ENCODE results near the gene KAZN.

The KAZN gene

GRCh38 chr1:14567056-14567455, 31.4 kb upstream of the KAZN start:
- Histone ChIP-seq H3K23ac (ENCODE audit: low read length in 2 of 2) (no peak overlapping the region), H2BK12ac (ENCODE audit: low read length in 2 of 2) (no peak overlapping the region), H4K91ac (ENCODE audit: low read length) (no peak overlapping the region), H3K27me3 (ENCODE audit: control insufficient read depth in 1 of 2, insufficient read depth in 1 of 2, low read length in 2 of 2) (no peaks in the 10 kb centered on the region), H3K27ac (ENCODE audit: low read length, poor library complexity, severe bottlenecking) (no peak overlapping the region), H3K18ac (ENCODE audit: low read depth in 1 of 2, low read length in 2 of 2) (no peak overlapping the region), H3K4me1 (ENCODE audit: control insufficient read depth, insufficient read depth, low read depth, low read length) (no peaks in the 10 kb centered on the region), H3K4me2 (ENCODE audit: low read length, poor library complexity, severe bottlenecking) (no peak overlapping the region), H3K9ac (ENCODE audit: low read length) (no peak overlapping the region), H2AK5ac (ENCODE audit: low read length, severe bottlenecking) (no peak overlapping the region), H3K14ac (ENCODE audit: low read length in 2 of 2) (no peak overlapping the region), H3K4ac (ENCODE audit: low read depth in 1 of 2, low read length in 2 of 2) (no peak overlapping the region), H4K8ac (ENCODE audit: low read length) (no peak overlapping the region), H2BK120ac (ENCODE audit: low read depth, low read length) (no peak overlapping the region), H2AFZ (ENCODE audit: low read depth, low read length) (no peak overlapping the region), H2BK5ac (ENCODE audit: low read depth, low read length, poor library complexity, severe bottlenecking) (no peak overlapping the region), H3K79me1 (replicated peaks; ENCODE audit: low read length, poor library complexity, severe bottlenecking) (no peaks in the 10 kb centered on the region), H2BK15ac (ENCODE audit: low read depth, poor library complexity, severe bottlenecking) (no peak overlapping the region), H3K4me3 (ENCODE audit: insufficient read depth in 1 of 2, low read depth in 1 of 2, low read length in 2 of 2) (no peak overlapping the region), H3K36me3 (ENCODE audit: control insufficient read depth in 1 of 2, insufficient read depth in 2 of 2, low read depth in 1 of 2, low read length in 2 of 2) (no peaks in the 10 kb centered on the region), H3K9me3 (ENCODE audit: control insufficient read depth, low read length) (peaks cover 23% of the 10 kb centered on the region)
- DNase-seq = peak; percentile 1
- no CpG with 5 or more reads among the region's 2 CpGs for WGBS

- H3K36me3 ChIP-seq (ENCODE audit: control insufficient read depth in 1 of 2, insufficient read depth in 2 of 2, low read depth in 1 of 2, low read length in 2 of 2) = no peaks in the 10 kb centered on the region
- H3K23ac ChIP-seq (ENCODE audit: low read length in 2 of 2) = no peak overlapping the region
- no peak overlapping the region for H4K8ac ChIP-seq (ENCODE audit: low read length)
- H3K4me3 ChIP-seq (ENCODE audit: insufficient read depth in 1 of 2, low read depth in 1 of 2, low read length in 2 of 2) = no peak overlapping the region
- H2BK5ac ChIP-seq (ENCODE audit: low read depth, low read length, poor library complexity, severe bottlenecking) = no peak overlapping the region
- H2AFZ ChIP-seq (ENCODE audit: low read depth, low read length) = no peak overlapping the region
- no peak overlapping the region for H3K4me2 ChIP-seq (ENCODE audit: low read length, poor library complexity, severe bottlenecking)
- no peak overlapping the region for H2BK12ac ChIP-seq (ENCODE audit: low read length in 2 of 2)
- H3K4me1 ChIP-seq (ENCODE audit: control insufficient read depth, insufficient read depth, low read depth, low read length) = no peaks in the 10 kb centered on the region
- H2AK5ac ChIP-seq (ENCODE audit: low read length, severe bottlenecking) = no peak overlapping the region
- no peak for DNase-seq
- H3K79me1 ChIP-seq (replicated peaks; ENCODE audit: low read length, poor library complexity, severe bottlenecking) = no peaks in the 10 kb centered on the region
- no peak overlapping the region for H3K14ac ChIP-seq (ENCODE audit: low read length in 2 of 2)
- WGBS = 75% methylated on average over 5 of the region's 5 CpGs
- H2BK15ac ChIP-seq (ENCODE audit: low read depth, poor library complexity, severe bottlenecking) = no peak overlapping the region
- no peak overlapping the region for H3K4ac ChIP-seq (ENCODE audit: low read depth in 1 of 2, low read length in 2 of 2)
- no peak overlapping the region for H4K91ac ChIP-seq (ENCODE audit: low read length)
- H2BK120ac ChIP-seq (ENCODE audit: low read depth, low read length) = no peak overlapping the region
- no peaks in the 10 kb centered on the region for H3K27me3 ChIP-seq (ENCODE audit: control insufficient read depth in 1 of 2, insufficient read depth in 1 of 2, low read length in 2 of 2)
- H3K9ac ChIP-seq (ENCODE audit: low read length) = no peak overlapping the region
- no peak overlapping the region for H3K27ac ChIP-seq (ENCODE audit: low read length, poor library complexity, severe bottlenecking)
- H3K18ac ChIP-seq (ENCODE audit: low read depth in 1 of 2, low read length in 2 of 2) = no peak overlapping the region
- peaks cover 23% of the 10 kb centered on the region for H3K9me3 ChIP-seq (ENCODE audit: control insufficient read depth, low read length)
Measured at GRCh38 chr1:14567903-14568302, 30.6 kb upstream of the KAZN start.

GRCh38 chr1:14568716-14569355, 29.6 kb upstream of the KAZN start:
- no peaks in the 10 kb centered on the region for H3K79me1 ChIP-seq (replicated peaks; ENCODE audit: low read length, poor library complexity, severe bottlenecking)
- DNase-seq = no peak
- no peak overlapping the region for H3K9ac ChIP-seq (ENCODE audit: low read length)
- no peaks in the 10 kb centered on the region for H3K36me3 ChIP-seq (ENCODE audit: control insufficient read depth in 1 of 2, insufficient read depth in 2 of 2, low read depth in 1 of 2, low read length in 2 of 2)
- no peak overlapping the region for H2BK12ac ChIP-seq (ENCODE audit: low read length in 2 of 2)
- H2BK15ac ChIP-seq (ENCODE audit: low read depth, poor library complexity, severe bottlenecking) = no peak overlapping the region
- H4K91ac ChIP-seq (ENCODE audit: low read length) = no peak overlapping the region
- 85% methylated on average over 6 of the region's 8 CpGs for WGBS
- H3K4me1 ChIP-seq (ENCODE audit: control insufficient read depth, insufficient read depth, low read depth, low read length) = no peaks in the 10 kb centered on the region
- H3K23ac ChIP-seq (ENCODE audit: low read length in 2 of 2) = no peak overlapping the region
- H3K18ac ChIP-seq (ENCODE audit: low read depth in 1 of 2, low read length in 2 of 2) = no peak overlapping the region
- H3K4me2 ChIP-seq (ENCODE audit: low read length, poor library complexity, severe bottlenecking) = no peak overlapping the region
- H3K27me3 ChIP-seq (ENCODE audit: control insufficient read depth in 1 of 2, insufficient read depth in 1 of 2, low read length in 2 of 2) = no peaks in the 10 kb centered on the region
- H2AFZ ChIP-seq (ENCODE audit: low read depth, low read length) = no peak overlapping the region
- H2BK5ac ChIP-seq (ENCODE audit: low read depth, low read length, poor library complexity, severe bottlenecking) = no peak overlapping the region
- H3K4ac ChIP-seq (ENCODE audit: low read depth in 1 of 2, low read length in 2 of 2) = no peak overlapping the region
- H2BK120ac ChIP-seq (ENCODE audit: low read depth, low read length) = no peak overlapping the region
- H3K4me3 ChIP-seq (ENCODE audit: insufficient read depth in 1 of 2, low read depth in 1 of 2, low read length in 2 of 2) = no peak overlapping the region
- no peak overlapping the region for H3K27ac ChIP-seq (ENCODE audit: low read length, poor library complexity, severe bottlenecking)
- H3K9me3 ChIP-seq (ENCODE audit: control insufficient read depth, low read length) = peaks cover 23% of the 10 kb centered on the region
- H3K14ac ChIP-seq (ENCODE audit: low read length in 2 of 2) = no peak overlapping the region
- H2AK5ac ChIP-seq (ENCODE audit: low read length, severe bottlenecking) = no peak overlapping the region
- H4K8ac ChIP-seq (ENCODE audit: low read length) = no peak overlapping the region

- Histone ChIP-seq H3K9me3 (ENCODE audit: control insufficient read depth, low read length) (peaks cover 22% of the 10 kb centered on the region), H3K4me2 (ENCODE audit: low read length, poor library complexity, severe bottlenecking) (no peak overlapping the region), H3K4ac (ENCODE audit: low read depth in 1 of 2, low read length in 2 of 2) (no peak overlapping the region), H3K4me3 (ENCODE audit: insufficient read depth in 1 of 2, low read depth in 1 of 2, low read length in 2 of 2) (no peak overlapping the region), H2BK5ac (ENCODE audit: low read depth, low read length, poor library complexity, severe bottlenecking) (no peak overlapping the region), H3K36me3 (ENCODE audit: control insufficient read depth in 1 of 2, insufficient read depth in 2 of 2, low read depth in 1 of 2, low read length in 2 of 2) (no peaks in the 10 kb centered on the region), H3K23ac (ENCODE audit: low read length in 2 of 2) (no peak overlapping the region), H3K14ac (ENCODE audit: low read length in 2 of 2) (no peak overlapping the region), H2BK15ac (ENCODE audit: low read depth, poor library complexity, severe bottlenecking) (no peak overlapping the region), H2AK5ac (ENCODE audit: low read length, severe bottlenecking) (no peak overlapping the region), H3K27ac (ENCODE audit: low read length, poor library complexity, severe bottlenecking) (no peak overlapping the region), H3K18ac (ENCODE audit: low read depth in 1 of 2, low read length in 2 of 2) (no peak overlapping the region), H2AFZ (ENCODE audit: low read depth, low read length) (no peak overlapping the region), H3K27me3 (ENCODE audit: control insufficient read depth in 1 of 2, insufficient read depth in 1 of 2, low read length in 2 of 2) (peaks cover 0 to 2% of the 10 kb centered on the region in 2 experiments), H3K9ac (ENCODE audit: low read length) (no peak overlapping the region), H4K91ac (ENCODE audit: low read length) (no peak overlapping the region), H2BK120ac (ENCODE audit: low read depth, low read length) (no peak overlapping the region), H3K79me1 (replicated peaks; ENCODE audit: low read length, poor library complexity, severe bottlenecking) (no peaks in the 10 kb centered on the region), H4K8ac (ENCODE audit: low read length) (no peak overlapping the region), H2BK12ac (ENCODE audit: low read length in 2 of 2) (no peak overlapping the region), H3K4me1 (ENCODE audit: control insufficient read depth, insufficient read depth, low read depth, low read length) (no peaks in the 10 kb centered on the region)
- DNase-seq = no peak
- 73% methylated on average over 9 of the region's 9 CpGs for WGBS
Measured at GRCh38 chr1:14570514-14570913, 28.0 kb upstream of the KAZN start.
